CD14-positive monocyte (primary cell): ENCODE results near the gene AMN1. TPM values are rescaled to one million over a fixed set of nuclear protein-coding genes. Genes with fewer than 3 reads are reported as not detected.
A peak's percentile ranks its signal among the peaks of the same experiment; 100 is the strongest.

Source experiments
- DNase-seq, 3 donors: peaks; one replicate each; pipeline ENCODE4 v3.0.0-alpha.2; 2011 to 2022
- H2AFZ ChIP-seq: 2 replicates; pipeline ENCODE4 v1.6.0; 2012; ENCODE audit warnings: mild to moderate bottlenecking, low read depth, low read length, inconsistent platforms; ENCODE audit not compliant: insufficient read depth, poor library complexity, severe bottlenecking
- H3K27ac ChIP-seq, 2 donors: 1 replicate in 1 of 2; 2 replicates in 1 of 2; pipeline ENCODE4 v1.5.1; 2012 to 2013; ENCODE audit warnings: low read length in 2 of 2, control low read depth in 1 of 2, inconsistent platforms in 1 of 2, low read depth in 1 of 2, mild to moderate bottlenecking in 1 of 2
- H3K27me3 ChIP-seq, 2 donors: one replicate each; pipeline versions ENCODE4 v1.6.0 to v1.6.1; 2011 to 2013; ENCODE audit warnings: low read length in 2 of 2; ENCODE audit not compliant: control insufficient read depth in 2 of 2, insufficient read depth in 2 of 2
- H3K36me3 ChIP-seq, 2 donors: replicated peaks in 1 of 2; 1 replicate in 1 of 2; 2 replicates in 1 of 2; pipeline versions ENCODE4 v1.5.1 to v1.6.1; 2012 to 2013; ENCODE audit warnings: low read length in 2 of 2, control low read depth in 1 of 2, inconsistent platforms in 1 of 2, mild to moderate bottlenecking in 1 of 2; ENCODE audit not compliant: insufficient read depth in 2 of 2, control insufficient read depth in 1 of 2
- H3K4me1 ChIP-seq, 2 donors: 1 replicate in 1 of 2; 2 replicates in 1 of 2; pipeline versions ENCODE4 v1.5.1 to v1.6.1; 2012 to 2013; ENCODE audit warnings: low read length in 2 of 2, control low read depth in 1 of 2, inconsistent platforms in 1 of 2, mild to moderate bottlenecking in 1 of 2, moderate library complexity in 1 of 2; ENCODE audit not compliant: insufficient read depth in 2 of 2, control insufficient read depth in 1 of 2
- H3K4me2 ChIP-seq: replicated peaks from 2 replicates; pipeline ENCODE3; 2012; ENCODE audit warnings: low read length, moderate library complexity, mild to moderate bottlenecking; ENCODE audit not compliant: poor library complexity, severe bottlenecking; ENCODE audit errors: extremely low read depth
- H3K4me3 ChIP-seq, 3 experiments: fragments of 200-600 bp in 1 of 3; sonication (generic) in 1 of 3; replicated peaks in 1 of 3; 1 replicate in 2 of 3; 2 replicates in 1 of 3; pipeline ENCODE4 v1.5.1; 2011 to 2013; ENCODE audit warnings: low read length in 3 of 3, mild to moderate bottlenecking in 3 of 3, control low read depth in 2 of 3, low read depth in 2 of 3, inconsistent platforms in 1 of 3, moderate library complexity in 1 of 3
- H3K79me2 ChIP-seq: 2 replicates; pipeline ENCODE4 v1.6.0; 2012; ENCODE audit warnings: mild to moderate bottlenecking, control low read depth, inconsistent platforms, low read length, moderate library complexity; ENCODE audit not compliant: insufficient read depth
- H3K9ac ChIP-seq: 2 replicates; pipeline ENCODE4 v1.6.0; 2017; ENCODE audit warnings: low read length, mild to moderate bottlenecking; ENCODE audit not compliant: insufficient read depth, poor library complexity, severe bottlenecking
- H3K9me3 ChIP-seq, 2 donors: replicated peaks in 1 of 2; 1 replicate in 1 of 2; 2 replicates in 1 of 2; pipeline versions ENCODE4 v1.5.1 to v1.6.1; 2012 to 2013; ENCODE audit warnings: low read length in 2 of 2, control low read depth in 1 of 2; ENCODE audit not compliant: control insufficient read depth in 1 of 2, insufficient read depth in 1 of 2
- H4K20me1 ChIP-seq: 2 replicates; pipeline ENCODE4 v1.6.0; 2012; ENCODE audit warnings: mild to moderate bottlenecking, low read length, control low read depth, moderate library complexity; ENCODE audit not compliant: insufficient read depth
- H3K27ac Mint-ChIP-seq, 7 donors: one replicate each; pipeline ENCODE4 v1.8.0; 2020; ENCODE audit warnings: mild to moderate bottlenecking in 7 of 7, mixed read lengths in 7 of 7, moderate library complexity in 6 of 7, inconsistent platforms in 2 of 7
- H3K27me3 Mint-ChIP-seq, 3 donors: one replicate each; pipeline ENCODE4 v1.8.0; 2021 to 2022; ENCODE audit warnings: low read depth in 3 of 3, mild to moderate bottlenecking in 3 of 3, mixed read lengths in 3 of 3, moderate library complexity in 3 of 3, inconsistent platforms in 1 of 3
- H3K36me3 Mint-ChIP-seq, 2 donors: one replicate each; pipeline ENCODE4 v1.8.0; 2020; ENCODE audit warnings: mixed read lengths in 2 of 2, inconsistent platforms in 1 of 2, mild to moderate bottlenecking in 1 of 2
- H3K4me1 Mint-ChIP-seq: one replicate; pipeline ENCODE4 v1.8.0; 2020; ENCODE audit warnings: mild to moderate bottlenecking, mixed read lengths
- H3K4me3 Mint-ChIP-seq, 2 donors: one replicate each; pipeline ENCODE4 v1.8.0; 2020; ENCODE audit warnings: mild to moderate bottlenecking in 2 of 2, mixed read lengths in 2 of 2, moderate library complexity in 1 of 2
- H3K9me3 Mint-ChIP-seq, 7 donors: one replicate each; pipeline ENCODE4 v1.8.0; 2020 to 2022; ENCODE audit warnings: mixed read lengths in 7 of 7, mild to moderate bottlenecking in 6 of 7, moderate library complexity in 6 of 7, inconsistent platforms in 2 of 7
- CTCF ChIP-seq: fragments of 200-600 bp; IDR thresholded peaks from one replicate; pipeline ENCODE4 v1.8.0; 2022; ENCODE audit warnings: antibody characterized with exemption, mild to moderate bottlenecking
- WGBS: methylation state at CpG from one replicate; pipeline ENCODE4 v1.1.5; 2013; ENCODE audit warnings: missing lambda C conversion rate; ENCODE audit not compliant: insufficient coverage; 5-methylcytosine and 5-hydroxymethylcytosine counted together
- intact Hi-C, 2 donors: fragments of 100-400 bp; cut with micrococcal nuclease; formaldehyde crosslinking; loops; one replicate each; pipeline versions ENCODE4 v1.15.0 to v1.15.1; 2023
- polyA plus RNA-seq, 3 donors: library from polyadenylated mRNA; depleted of rRNA in 1 of 3; unstranded in 2 of 3; stranded (reverse) in 1 of 3; fragments of 300-500 nt in 2 of 3; fragments of >200 nt in 1 of 3; fragmentation: Illumina TruSeq in 2 of 3; gene quantifications; 1 replicate in 2 of 3; 2 replicates in 1 of 3; pipeline ENCODE4 v1.2.3, GENCODE V29; 2012 to 2021

AMN1 gene
- polyA plus RNA-seq, 3 donors, result 6.0 to 7.8 (median 7.4) TPM

GRCh38 chr12:31687101-31687527 is 41.7 kb downstream of the AMN1 start:
- peak overlapping the region; percentile 62 to 78 for H3K4me3 Mint-ChIP-seq
- Histone ChIP-seq H3K4me1 (peaks cover 26 to 33% of the 10 kb centered on the region in 2 donors), H3K9ac (peak overlapping the region; percentile 47), H4K20me1 (no peaks in the 10 kb centered on the region), H3K9me3 (peaks cover 0 to 7% of the 10 kb centered on the region in 2 donors), H3K27me3 (no peaks in the 10 kb centered on the region), H3K36me3 (no peaks in the 10 kb centered on the region), H3K79me2 (no peaks in the 10 kb centered on the region), H3K4me2 (peak overlapping the region; percentile 44), H3K27ac (peak overlapping the region; percentile 84 to 85), H2AFZ (peak overlapping the region; percentile 48), H3K4me3 (peak overlapping the region in 1 of 3 experiments; percentile 57)
- peak overlapping the region; percentile 92 to 98 (median 96) for H3K27ac Mint-ChIP-seq
- H3K4me1 Mint-ChIP-seq, result peaks cover 26% of the 10 kb centered on the region
- WGBS, result 0% methylated on average over 1 of the region's 3 CpGs
- peaks cover 4 to 17% (median 12%) of the 10 kb centered on the region in 7 donors for H3K9me3 Mint-ChIP-seq
- no peaks in the 10 kb centered on the region for H3K27me3 Mint-ChIP-seq
- DNase-seq, result peak; percentile 69 to 88 (median 81)
- H3K36me3 Mint-ChIP-seq, result peaks cover 9 to 19% of the 10 kb centered on the region in 2 donors
- no peak for TF ChIP-seq CTCF
- intact Hi-C loops, result loop anchor here in 1 of 2 donors (5.0 kb wide), 1 partner anchor 40 kb away; the partner anchor contains the start of gene AMN1

GRCh38 chr12:31685801-31686200 is 43.0 kb downstream of the AMN1 start:
- Histone ChIP-seq H3K27me3 (no peaks in the 10 kb centered on the region), H3K9ac (no peak overlapping the region), H3K36me3 (no peaks in the 10 kb centered on the region), H3K27ac (peak overlapping the region; percentile 38 to 85), H3K4me2 (no peak overlapping the region), H3K4me3 (no peak overlapping the region), H3K9me3 (peaks cover 0 to 7% of the 10 kb centered on the region in 2 donors), H3K4me1 (peaks cover 26 to 33% of the 10 kb centered on the region in 2 donors), H3K79me2 (no peaks in the 10 kb centered on the region), H4K20me1 (no peaks in the 10 kb centered on the region), H2AFZ (no peak overlapping the region)
- no peak for DNase-seq
- peaks cover 4 to 17% (median 12%) of the 10 kb centered on the region in 7 donors for H3K9me3 Mint-ChIP-seq
- peak overlapping the region in 6 of 7 donors; percentile 33 to 96 (median 93) for H3K27ac Mint-ChIP-seq
- WGBS, result no CpG with 5 or more reads among the region's 3 CpGs
- no peak for TF ChIP-seq CTCF
- intact Hi-C loops, result loop anchor here in 1 of 2 donors (5.0 kb wide), 1 partner anchor 42 kb away; the partner anchor contains the start of gene AMN1
- peaks cover 9 to 17% of the 10 kb centered on the region in 2 donors for H3K36me3 Mint-ChIP-seq
- no peaks in the 10 kb centered on the region for H3K27me3 Mint-ChIP-seq
- peaks cover 26% of the 10 kb centered on the region for H3K4me1 Mint-ChIP-seq
- no peak overlapping the region for H3K4me3 Mint-ChIP-seq
